Cerebellar nuclear complex (tissue), 1 donor: Measurements from ENCODE around the gene ADIG.

ENCODE experiments used
- DNase-seq, 2 experiments: peaks; one replicate each; lab custom pipeline; 2025; lab: John Stamatoyannopoulos, UW

The ADIG gene

GRCh38 chr20:38581013-38581412 lies at the start of gene ADIG:
Gene ADIG, plus strand, starts transcription at chr20:38581197. Its CDS starts 54 bp downstream, at chr20:38581251.
- DNase-seq = no peak

GRCh38 chr20:38534756-38535155 lies 46.2 kb upstream of the ADIG start:
- DNase-seq = no peak

- no peak for DNase-seq
Observed at GRCh38 chr20:38536310-38536709, 44.7 kb upstream of the ADIG start.

- DNase-seq = no peak
Observed at GRCh38 chr20:38537176-38537575, 43.8 kb upstream of the ADIG start.

- no peak for DNase-seq
Observed at GRCh38 chr20:38538789-38539188, 42.2 kb upstream of the ADIG start.

- DNase-seq = no peak
Observed at GRCh38 chr20:38543014-38543906, 37.7 kb upstream of the ADIG start.

GRCh38 chr20:38545771-38546170 lies 35.2 kb upstream of the ADIG start:
- DNase-seq = no peak

GRCh38 chr20:38547288-38548085 lies 33.5 kb upstream of the ADIG start:
- DNase-seq = no peak

GRCh38 chr20:38548356-38549083 lies 32.5 kb upstream of the ADIG start:
- DNase-seq = no peak

- DNase-seq = no peak
Observed at GRCh38 chr20:38550274-38550673, 30.7 kb upstream of the ADIG start.

- DNase-seq = no peak
Observed at GRCh38 chr20:38551056-38551626, 29.9 kb upstream of the ADIG start.

GRCh38 chr20:38554986-38555385 lies 26.0 kb upstream of the ADIG start:
- no peak for DNase-seq

GRCh38 chr20:38555395-38555794 lies 25.6 kb upstream of the ADIG start:
- DNase-seq = no peak

- no peak for DNase-seq
Observed at GRCh38 chr20:38557174-38557573, 23.8 kb upstream of the ADIG start.

- DNase-seq = no peak
Observed at GRCh38 chr20:38558596-38559360, 22.2 kb upstream of the ADIG start.

- DNase-seq = no peak
Observed at GRCh38 chr20:38559764-38560163, 21.2 kb upstream of the ADIG start.

GRCh38 chr20:38563802-38564431 lies 17.1 kb upstream of the ADIG start:
- DNase-seq = no peak

GRCh38 chr20:38564680-38565079 lies 16.3 kb upstream of the ADIG start:
- DNase-seq = no peak

GRCh38 chr20:38566036-38566598 lies 14.9 kb upstream of the ADIG start:
- DNase-seq = no peak

- DNase-seq = no peak
Observed at GRCh38 chr20:38569747-38570525, 11.1 kb upstream of the ADIG start.
